GM23338 (cell line): ENCODE measurements around the gene TNNT2. TPM values are rescaled to one million over a fixed set of nuclear protein-coding genes. Genes with fewer than 3 reads are reported as not detected.

Experiments
- ATAC-seq: fragments of 200-7000 bp; cut with Tn5 transposase; 3 replicates; pipeline ENCODE4 v1.9.1; 2020
- DNase-seq: peaks from one replicate; pipeline ENCODE4 v3.0.0-alpha.2; 2015; ENCODE audit warnings: low spot score
- H2AFZ ChIP-seq: fragments of 200-600 bp; sonication (generic); 2 replicates; pipeline ENCODE4 v1.8.0; 2016; ENCODE audit warnings: antibody characterized with exemption, mild to moderate bottlenecking, moderate library complexity
- H3F3A ChIP-seq: fragments of 200-600 bp; sonication (generic); replicated peaks from 2 replicates; pipeline ENCODE4 v1.8.0; 2017; ENCODE audit warnings: antibody characterized with exemption, mixed run types, low read depth
- H3K27ac ChIP-seq: fragments of 200-600 bp; sonication (generic); 2 replicates; pipeline ENCODE4 v1.6.1; 2016; ENCODE audit warnings: low read depth
- H3K27me3 ChIP-seq: fragments of 200-600 bp; sonication (generic); 2 replicates; pipeline ENCODE4 v1.8.0; 2016; ENCODE audit warnings: mild to moderate bottlenecking, mixed run types, moderate library complexity; ENCODE audit not compliant: insufficient read depth
- H3K36me3 ChIP-seq: fragments of 200-600 bp; sonication (generic); 2 replicates; pipeline ENCODE4 v1.8.0; 2016; ENCODE audit warnings: mild to moderate bottlenecking; ENCODE audit not compliant: insufficient read depth
- H3K4me1 ChIP-seq: fragments of 200-600 bp; sonication (generic); 2 replicates; pipeline ENCODE4 v1.8.0; 2016; ENCODE audit warnings: mild to moderate bottlenecking, moderate library complexity; ENCODE audit not compliant: insufficient read depth
- H3K4me2 ChIP-seq: fragments of 200-600 bp; sonication (generic); 2 replicates; pipeline ENCODE4 v1.7.1; 2017; ENCODE audit warnings: mixed run types
- H3K4me3 ChIP-seq: fragments of 200-600 bp; sonication (generic); 2 replicates; pipeline ENCODE4 v1.6.1; 2016; ENCODE audit warnings: mixed run types
- H3K79me2 ChIP-seq: fragments of 200-600 bp; sonication (generic); replicated peaks from 2 replicates; pipeline ENCODE4 v1.8.0; 2017; ENCODE audit warnings: mild to moderate bottlenecking; ENCODE audit not compliant: insufficient read depth
- H3K9me2 ChIP-seq: fragments of 200-600 bp; sonication (generic); 2 replicates; pipeline ENCODE4 v1.8.0; 2017; ENCODE audit not compliant: insufficient read depth
- H4K20me1 ChIP-seq: fragments of 200-600 bp; sonication (generic); replicated peaks from 2 replicates; pipeline ENCODE4 v1.8.0; 2017; ENCODE audit warnings: mild to moderate bottlenecking; ENCODE audit not compliant: insufficient read depth
- H3K27ac Mint-ChIP-seq: 2 replicates; pipeline ENCODE4 v1.8.0; 2020; ENCODE audit warnings: inconsistent platforms, mild to moderate bottlenecking, moderate library complexity, mixed read lengths
- H3K27me3 Mint-ChIP-seq: 3 replicates; pipeline ENCODE4 v1.8.0; 2022; ENCODE audit warnings: low read depth, mild to moderate bottlenecking, moderate library complexity, mixed read lengths, inconsistent platforms; ENCODE audit not compliant: insufficient read depth, poor library complexity
- H3K36me3 Mint-ChIP-seq: 3 replicates; pipeline ENCODE4 v1.8.0; 2021; ENCODE audit warnings: low read depth, mild to moderate bottlenecking, inconsistent platforms, moderate library complexity, mixed read lengths
- H3K4me1 Mint-ChIP-seq: 3 replicates; pipeline ENCODE4 v1.8.0; 2020; ENCODE audit warnings: mild to moderate bottlenecking, inconsistent platforms, mixed read lengths
- H3K4me3 Mint-ChIP-seq: 3 replicates; pipeline ENCODE4 v1.8.0; 2021; ENCODE audit warnings: moderate library complexity, mild to moderate bottlenecking, inconsistent platforms, mixed read lengths
- H3K9me3 Mint-ChIP-seq: 3 replicates; pipeline ENCODE4 v1.8.0; 2020; ENCODE audit warnings: moderate library complexity, mild to moderate bottlenecking, inconsistent platforms, mixed read lengths
- JUNB ChIP-seq: IDR thresholded peaks from one replicate; pipeline ENCODE4 v1.6.1; 2016; ENCODE audit warnings: antibody characterized with exemption; ENCODE audit not compliant: unreplicated experiment
- NANOG ChIP-seq: IDR thresholded peaks from 2 replicates; pipeline ENCODE4 v1.6.1; 2016; ENCODE audit warnings: antibody characterized with exemption, borderline replicate concordance
- POLR2AphosphoS5 ChIP-seq: IDR thresholded peaks from 2 replicates; pipeline ENCODE4 v1.6.1; 2016; ENCODE audit warnings: antibody characterized with exemption, low read depth
- STAT1 ChIP-seq: IDR thresholded peaks from one replicate; pipeline ENCODE4 v1.6.1; 2016; ENCODE audit warnings: antibody characterized with exemption; ENCODE audit not compliant: unreplicated experiment
- ZNF114 ChIP-seq: fragments of 250-450 bp; sonication (Bioruptor Pico); IDR thresholded peaks from 2 replicates; pipeline ENCODE4 v1.5.0; 2020; ENCODE audit warnings: mild to moderate bottlenecking, moderate library complexity
- ZNF331 ChIP-seq: fragments of 250-450 bp; sonication (Bioruptor Pico); IDR thresholded peaks from 2 replicates; pipeline ENCODE4 v1.5.0; 2020; ENCODE audit warnings: low read depth, mild to moderate bottlenecking, moderate library complexity
- polyA plus RNA-seq: library from polyadenylated mRNA; unstranded; fragments of >200 nt; fragmentation: Nextera tagmentation; extraction: Ambion mirVana; gene quantifications from 2 replicates; pipeline ENCODE4 v1.2.1, GENCODE V29; 2016
- total RNA-seq: library from RNA; depleted of rRNA; stranded (reverse); fragments of >200 nt; shearing (Covaris generic); gene quantifications from 2 replicates; pipeline ENCODE4 v1.2.3, GENCODE V29; 2014
- TF ChIP-seq, protein P1 (sequence below): IDR thresholded peaks from one replicate; pipeline ENCODE4 v1.6.1; 2018; ENCODE audit warnings: antibody characterized with exemption; ENCODE audit not compliant: unreplicated experiment
- TF ChIP-seq, protein P2 (sequence below): IDR thresholded peaks from 2 replicates; pipeline ENCODE4 v1.6.1; 2016; ENCODE audit warnings: antibody characterized with exemption
- TF ChIP-seq, protein P3 (sequence below): fragments of 250-450 bp; sonication (Bioruptor Pico); IDR thresholded peaks from 2 replicates; pipeline ENCODE4 v1.5.0; 2020; ENCODE audit warnings: mild to moderate bottlenecking, moderate library complexity

Gene TNNT2
- total and polyA plus RNA-seq, 2 experiments from 2014 or later = 7.5 to 19.1 TPM

DNA sequence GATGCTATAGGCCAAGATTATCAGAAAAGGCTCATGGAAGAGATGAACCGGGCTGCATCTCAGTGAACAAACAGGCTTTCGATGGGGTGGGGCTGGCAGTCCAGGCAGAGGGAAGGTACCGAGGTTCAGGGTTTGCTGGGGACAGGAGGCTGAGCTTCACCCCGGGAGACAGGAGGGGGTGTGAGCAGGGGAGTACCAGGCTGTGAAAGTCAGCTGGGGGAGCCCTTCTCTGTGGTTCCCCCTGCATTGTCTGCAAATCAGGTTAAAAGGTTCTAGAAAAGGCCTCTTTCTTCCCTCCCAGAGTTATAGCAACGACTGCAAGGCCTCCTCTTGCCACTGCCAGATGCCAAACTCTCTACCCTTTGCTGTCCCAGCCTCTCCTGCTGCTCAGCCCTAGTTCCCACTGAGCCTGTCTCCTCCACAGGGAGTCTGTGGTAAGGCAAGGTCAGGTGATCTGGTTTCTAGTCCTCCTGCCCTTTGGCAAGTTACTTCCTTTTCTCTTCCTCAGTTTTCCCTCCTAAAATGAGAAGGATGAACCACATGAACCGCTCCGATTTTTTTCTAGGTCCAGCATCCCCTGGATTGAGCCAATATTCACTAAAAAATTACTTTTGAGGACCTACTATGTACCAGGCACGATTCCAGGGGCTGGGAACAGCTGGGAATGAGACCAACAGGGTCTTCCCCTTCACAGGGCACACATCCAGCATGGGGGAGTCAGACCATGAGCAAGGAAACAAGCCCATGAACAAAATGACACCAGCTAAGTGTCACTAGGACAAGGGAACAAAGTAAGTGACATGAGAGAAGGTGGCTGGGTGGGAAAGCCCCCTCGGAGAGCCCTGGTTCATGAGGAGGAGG is 14.4 kb upstream of the TNNT2 start (continued):
- TF ChIP-seq, protein P1, sequence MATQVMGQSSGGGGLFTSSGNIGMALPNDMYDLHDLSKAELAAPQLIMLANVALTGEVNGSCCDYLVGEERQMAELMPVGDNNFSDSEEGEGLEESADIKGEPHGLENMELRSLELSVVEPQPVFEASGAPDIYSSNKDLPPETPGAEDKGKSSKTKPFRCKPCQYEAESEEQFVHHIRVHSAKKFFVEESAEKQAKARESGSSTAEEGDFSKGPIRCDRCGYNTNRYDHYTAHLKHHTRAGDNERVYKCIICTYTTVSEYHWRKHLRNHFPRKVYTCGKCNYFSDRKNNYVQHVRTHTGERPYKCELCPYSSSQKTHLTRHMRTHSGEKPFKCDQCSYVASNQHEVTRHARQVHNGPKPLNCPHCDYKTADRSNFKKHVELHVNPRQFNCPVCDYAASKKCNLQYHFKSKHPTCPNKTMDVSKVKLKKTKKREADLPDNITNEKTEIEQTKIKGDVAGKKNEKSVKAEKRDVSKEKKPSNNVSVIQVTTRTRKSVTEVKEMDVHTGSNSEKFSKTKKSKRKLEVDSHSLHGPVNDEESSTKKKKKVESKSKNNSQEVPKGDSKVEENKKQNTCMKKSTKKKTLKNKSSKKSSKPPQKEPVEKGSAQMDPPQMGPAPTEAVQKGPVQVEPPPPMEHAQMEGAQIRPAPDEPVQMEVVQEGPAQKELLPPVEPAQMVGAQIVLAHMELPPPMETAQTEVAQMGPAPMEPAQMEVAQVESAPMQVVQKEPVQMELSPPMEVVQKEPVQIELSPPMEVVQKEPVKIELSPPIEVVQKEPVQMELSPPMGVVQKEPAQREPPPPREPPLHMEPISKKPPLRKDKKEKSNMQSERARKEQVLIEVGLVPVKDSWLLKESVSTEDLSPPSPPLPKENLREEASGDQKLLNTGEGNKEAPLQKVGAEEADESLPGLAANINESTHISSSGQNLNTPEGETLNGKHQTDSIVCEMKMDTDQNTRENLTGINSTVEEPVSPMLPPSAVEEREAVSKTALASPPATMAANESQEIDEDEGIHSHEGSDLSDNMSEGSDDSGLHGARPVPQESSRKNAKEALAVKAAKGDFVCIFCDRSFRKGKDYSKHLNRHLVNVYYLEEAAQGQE = no peak
- TF ChIP-seq STAT1 = no peak

- H3K9me3 Mint-ChIP-seq = no peaks in the 10 kb centered on the region
- H3K79me2 ChIP-seq = no peaks in the 10 kb centered on the region; the same call in 1 of the 2 replicates
- ATAC-seq (no peak), DNase-seq (no peak)
- H3K4me3 ChIP-seq = no peak overlapping the region
- no peaks in the 10 kb centered on the region for H3K36me3 ChIP-seq
- no peaks in the 10 kb centered on the region for H3F3A ChIP-seq
- no peak overlapping the region for H3K4me2 ChIP-seq
- H3K4me1 Mint-ChIP-seq = peaks cover 29% of the 10 kb centered on the region
- no peak overlapping the region for H3K27ac ChIP-seq
- H2AFZ ChIP-seq = no peak overlapping the region
- H3K27me3 ChIP-seq = no peaks in the 10 kb centered on the region
- H3K36me3 Mint-ChIP-seq = peaks cover 7% of the 10 kb centered on the region
- peaks cover 9% of the 10 kb centered on the region; the same call in 1 of the 2 replicates for H3K4me1 ChIP-seq
- no peak overlapping the region for H3K27ac Mint-ChIP-seq
- no peaks in the 10 kb centered on the region for H3K9me2 ChIP-seq
- no peak overlapping the region for H3K4me3 Mint-ChIP-seq
- H3K27me3 Mint-ChIP-seq = peaks cover 9% of the 10 kb centered on the region
- no peaks in the 10 kb centered on the region for H4K20me1 ChIP-seq
- no peak for TF ChIP-seq JUNB
- TF ChIP-seq ZNF114 (CRISPR knock-in tag) = no peak
- TF ChIP-seq NANOG = no peak
- TF ChIP-seq, protein P2, sequence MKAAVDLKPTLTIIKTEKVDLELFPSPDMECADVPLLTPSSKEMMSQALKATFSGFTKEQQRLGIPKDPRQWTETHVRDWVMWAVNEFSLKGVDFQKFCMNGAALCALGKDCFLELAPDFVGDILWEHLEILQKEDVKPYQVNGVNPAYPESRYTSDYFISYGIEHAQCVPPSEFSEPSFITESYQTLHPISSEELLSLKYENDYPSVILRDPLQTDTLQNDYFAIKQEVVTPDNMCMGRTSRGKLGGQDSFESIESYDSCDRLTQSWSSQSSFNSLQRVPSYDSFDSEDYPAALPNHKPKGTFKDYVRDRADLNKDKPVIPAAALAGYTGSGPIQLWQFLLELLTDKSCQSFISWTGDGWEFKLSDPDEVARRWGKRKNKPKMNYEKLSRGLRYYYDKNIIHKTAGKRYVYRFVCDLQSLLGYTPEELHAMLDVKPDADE = no peak
- TF ChIP-seq, protein P1 = no peak
- no peak for TF ChIP-seq STAT1
- TF ChIP-seq ZNF331 (CRISPR knock-in tag) = no peak
- TF ChIP-seq, protein P3, sequence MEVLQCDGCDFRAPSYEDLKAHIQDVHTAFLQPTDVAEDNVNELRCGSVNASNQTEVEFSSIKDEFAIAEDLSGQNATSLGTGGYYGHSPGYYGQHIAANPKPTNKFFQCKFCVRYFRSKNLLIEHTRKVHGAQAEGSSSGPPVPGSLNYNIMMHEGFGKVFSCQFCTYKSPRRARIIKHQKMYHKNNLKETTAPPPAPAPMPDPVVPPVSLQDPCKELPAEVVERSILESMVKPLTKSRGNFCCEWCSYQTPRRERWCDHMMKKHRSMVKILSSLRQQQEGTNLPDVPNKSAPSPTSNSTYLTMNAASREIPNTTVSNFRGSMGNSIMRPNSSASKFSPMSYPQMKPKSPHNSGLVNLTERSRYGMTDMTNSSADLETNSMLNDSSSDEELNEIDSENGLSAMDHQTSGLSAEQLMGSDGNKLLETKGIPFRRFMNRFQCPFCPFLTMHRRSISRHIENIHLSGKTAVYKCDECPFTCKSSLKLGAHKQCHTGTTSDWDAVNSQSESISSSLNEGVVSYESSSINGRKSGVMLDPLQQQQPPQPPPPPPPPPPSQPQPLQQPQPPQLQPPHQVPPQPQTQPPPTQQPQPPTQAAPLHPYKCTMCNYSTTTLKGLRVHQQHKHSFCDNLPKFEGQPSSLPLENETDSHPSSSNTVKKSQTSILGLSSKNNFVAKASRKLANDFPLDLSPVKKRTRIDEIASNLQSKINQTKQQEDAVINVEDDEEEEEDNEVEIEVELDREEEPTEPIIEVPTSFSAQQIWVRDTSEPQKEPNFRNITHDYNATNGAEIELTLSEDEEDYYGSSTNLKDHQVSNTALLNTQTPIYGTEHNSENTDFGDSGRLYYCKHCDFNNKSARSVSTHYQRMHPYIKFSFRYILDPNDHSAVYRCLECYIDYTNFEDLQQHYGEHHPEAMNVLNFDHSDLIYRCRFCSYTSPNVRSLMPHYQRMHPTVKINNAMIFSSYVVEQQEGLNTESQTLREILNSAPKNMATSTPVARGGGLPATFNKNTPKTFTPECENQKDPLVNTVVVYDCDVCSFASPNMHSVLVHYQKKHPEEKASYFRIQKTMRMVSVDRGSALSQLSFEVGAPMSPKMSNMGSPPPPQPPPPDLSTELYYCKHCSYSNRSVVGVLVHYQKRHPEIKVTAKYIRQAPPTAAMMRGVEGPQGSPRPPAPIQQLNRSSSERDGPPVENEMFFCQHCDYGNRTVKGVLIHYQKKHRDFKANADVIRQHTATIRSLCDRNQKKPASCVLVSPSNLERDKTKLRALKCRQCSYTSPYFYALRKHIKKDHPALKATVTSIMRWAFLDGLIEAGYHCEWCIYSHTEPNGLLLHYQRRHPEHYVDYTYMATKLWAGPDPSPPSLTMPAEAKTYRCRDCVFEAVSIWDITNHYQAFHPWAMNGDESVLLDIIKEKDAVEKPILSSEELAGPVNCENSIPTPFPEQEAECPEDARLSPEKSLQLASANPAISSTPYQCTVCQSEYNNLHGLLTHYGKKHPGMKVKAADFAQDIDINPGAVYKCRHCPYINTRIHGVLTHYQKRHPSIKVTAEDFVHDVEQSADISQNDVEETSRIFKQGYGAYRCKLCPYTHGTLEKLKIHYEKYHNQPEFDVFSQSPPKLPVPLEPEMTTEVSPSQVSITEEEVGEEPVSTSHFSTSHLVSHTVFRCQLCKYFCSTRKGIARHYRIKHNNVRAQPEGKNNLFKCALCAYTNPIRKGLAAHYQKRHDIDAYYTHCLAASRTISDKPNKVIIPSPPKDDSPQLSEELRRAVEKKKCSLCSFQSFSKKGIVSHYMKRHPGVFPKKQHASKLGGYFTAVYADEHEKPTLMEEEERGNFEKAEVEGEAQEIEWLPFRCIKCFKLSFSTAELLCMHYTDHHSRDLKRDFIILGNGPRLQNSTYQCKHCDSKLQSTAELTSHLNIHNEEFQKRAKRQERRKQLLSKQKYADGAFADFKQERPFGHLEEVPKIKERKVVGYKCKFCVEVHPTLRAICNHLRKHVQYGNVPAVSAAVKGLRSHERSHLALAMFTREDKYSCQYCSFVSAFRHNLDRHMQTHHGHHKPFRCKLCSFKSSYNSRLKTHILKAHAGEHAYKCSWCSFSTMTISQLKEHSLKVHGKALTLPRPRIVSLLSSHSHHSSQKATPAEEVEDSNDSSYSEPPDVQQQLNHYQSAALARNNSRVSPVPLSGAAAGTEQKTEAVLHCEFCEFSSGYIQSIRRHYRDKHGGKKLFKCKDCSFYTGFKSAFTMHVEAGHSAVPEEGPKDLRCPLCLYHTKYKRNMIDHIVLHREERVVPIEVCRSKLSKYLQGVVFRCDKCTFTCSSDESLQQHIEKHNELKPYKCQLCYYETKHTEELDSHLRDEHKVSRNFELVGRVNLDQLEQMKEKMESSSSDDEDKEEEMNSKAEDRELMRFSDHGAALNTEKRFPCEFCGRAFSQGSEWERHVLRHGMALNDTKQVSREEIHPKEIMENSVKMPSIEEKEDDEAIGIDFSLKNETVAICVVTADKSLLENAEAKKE (CRISPR knock-in tag) = no peak
- no peak for TF ChIP-seq POLR2AphosphoS5
Observed at GRCh38 chr1:201391225-201391624, 13.7 kb upstream of the TNNT2 start.
